Measurements from ENCODE around the gene RNF208.

RNF208 gene

DNA sequence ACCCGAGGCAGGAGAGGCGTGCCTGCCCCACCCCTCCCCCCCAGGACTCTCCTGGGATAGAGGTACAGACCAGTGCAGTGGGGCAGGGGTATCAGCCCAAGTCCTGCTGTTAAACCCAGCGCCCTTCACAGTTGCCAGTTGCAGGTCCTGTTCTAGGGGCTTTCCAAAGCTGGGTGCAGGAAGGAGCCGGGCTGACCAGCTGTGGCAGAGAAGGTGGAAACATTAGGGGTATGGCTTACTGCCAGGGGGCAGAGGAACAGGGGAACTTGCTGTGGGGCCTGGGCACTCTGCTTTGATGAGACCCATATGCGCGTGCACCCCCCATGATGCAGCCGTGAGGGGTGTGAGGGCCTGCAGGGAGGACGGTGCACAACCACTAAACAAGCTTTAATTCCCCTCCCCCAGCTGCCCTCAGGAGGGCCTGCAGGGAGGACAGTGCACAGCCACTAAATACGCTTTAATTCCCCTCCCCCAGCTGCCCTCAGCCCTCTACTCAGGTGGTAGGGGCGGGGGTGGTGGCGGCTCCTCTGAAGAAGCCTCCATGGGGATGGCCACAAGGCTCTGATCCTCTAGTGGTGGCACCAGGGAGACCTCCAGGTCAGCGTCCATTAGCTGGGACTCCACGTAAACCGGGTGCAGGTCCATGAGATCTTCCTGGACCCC, 51.4 kb downstream of the RNF208 start:
- TF ChIP-seq, protein P1, sequence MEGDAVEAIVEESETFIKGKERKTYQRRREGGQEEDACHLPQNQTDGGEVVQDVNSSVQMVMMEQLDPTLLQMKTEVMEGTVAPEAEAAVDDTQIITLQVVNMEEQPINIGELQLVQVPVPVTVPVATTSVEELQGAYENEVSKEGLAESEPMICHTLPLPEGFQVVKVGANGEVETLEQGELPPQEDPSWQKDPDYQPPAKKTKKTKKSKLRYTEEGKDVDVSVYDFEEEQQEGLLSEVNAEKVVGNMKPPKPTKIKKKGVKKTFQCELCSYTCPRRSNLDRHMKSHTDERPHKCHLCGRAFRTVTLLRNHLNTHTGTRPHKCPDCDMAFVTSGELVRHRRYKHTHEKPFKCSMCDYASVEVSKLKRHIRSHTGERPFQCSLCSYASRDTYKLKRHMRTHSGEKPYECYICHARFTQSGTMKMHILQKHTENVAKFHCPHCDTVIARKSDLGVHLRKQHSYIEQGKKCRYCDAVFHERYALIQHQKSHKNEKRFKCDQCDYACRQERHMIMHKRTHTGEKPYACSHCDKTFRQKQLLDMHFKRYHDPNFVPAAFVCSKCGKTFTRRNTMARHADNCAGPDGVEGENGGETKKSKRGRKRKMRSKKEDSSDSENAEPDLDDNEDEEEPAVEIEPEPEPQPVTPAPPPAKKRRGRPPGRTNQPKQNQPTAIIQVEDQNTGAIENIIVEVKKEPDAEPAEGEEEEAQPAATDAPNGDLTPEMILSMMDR (IDR thresholded peaks at IDR 0.05; ENCODE audit: low read depth, low read length) = no peak
- no peak for DNase-seq (ENCODE audit: extremely low read depth, low read depth)
